Chondrocyte (in vitro differentiated cells): Measurements from ENCODE around the gene ACTC1. TPM values are rescaled to one million over a fixed set of nuclear protein-coding genes. Genes with fewer than 3 reads are reported as not detected.

Experiments
- DNase-seq: peaks from one replicate; pipeline ENCODE4 v3.0.0; 2021; ENCODE audit warnings: mixed read lengths, low spot score
- H3K27ac Mint-ChIP-seq: one replicate; pipeline ENCODE4 v1.8.0; 2021; ENCODE audit warnings: mild to moderate bottlenecking, moderate library complexity, mixed read lengths; ENCODE audit not compliant: unreplicated experiment
- H3K27me3 Mint-ChIP-seq: 2 replicates; pipeline ENCODE4 v1.8.0; 2021; ENCODE audit warnings: low read depth, mixed read lengths
- H3K36me3 Mint-ChIP-seq: 2 replicates; pipeline ENCODE4 v1.8.0; 2021; ENCODE audit warnings: low read depth, mixed read lengths
- H3K4me1 Mint-ChIP-seq: 2 replicates; pipeline ENCODE4 v1.8.0; 2021; ENCODE audit warnings: low read depth, mild to moderate bottlenecking, mixed read lengths
- H3K4me3 Mint-ChIP-seq: one replicate; pipeline ENCODE4 v1.8.0; 2021; ENCODE audit warnings: mild to moderate bottlenecking, moderate library complexity, mixed read lengths; ENCODE audit not compliant: unreplicated experiment
- H3K9me3 Mint-ChIP-seq: 2 replicates; pipeline ENCODE4 v1.8.0; 2021; ENCODE audit warnings: low read depth, mixed read lengths
- total RNA-seq: library from RNA; stranded (reverse); gene quantifications from 3 replicates; pipeline ENCODE4 v1.2.1, GENCODE V29; 2021
- TF ChIP-seq, protein P1 (sequence below): fragments of 200-600 bp; sonication (generic); IDR thresholded peaks from 2 replicates; pipeline ENCODE4 v1.5.0; 2021; ENCODE audit warnings: antibody characterized with exemption, mild to moderate bottlenecking, moderate library complexity

The ACTC1 gene
- total RNA-seq, 1 donor from 2014 or later = 6.2 TPM

GRCh38 chr15:34769711-34770110, 25.6 kb downstream of the ACTC1 start:
- H3K4me1 Mint-ChIP-seq = no peaks in the 10 kb centered on the region

GRCh38 chr15:34768530-34768929, 26.8 kb downstream of the ACTC1 start:
- TF ChIP-seq, protein P1, sequence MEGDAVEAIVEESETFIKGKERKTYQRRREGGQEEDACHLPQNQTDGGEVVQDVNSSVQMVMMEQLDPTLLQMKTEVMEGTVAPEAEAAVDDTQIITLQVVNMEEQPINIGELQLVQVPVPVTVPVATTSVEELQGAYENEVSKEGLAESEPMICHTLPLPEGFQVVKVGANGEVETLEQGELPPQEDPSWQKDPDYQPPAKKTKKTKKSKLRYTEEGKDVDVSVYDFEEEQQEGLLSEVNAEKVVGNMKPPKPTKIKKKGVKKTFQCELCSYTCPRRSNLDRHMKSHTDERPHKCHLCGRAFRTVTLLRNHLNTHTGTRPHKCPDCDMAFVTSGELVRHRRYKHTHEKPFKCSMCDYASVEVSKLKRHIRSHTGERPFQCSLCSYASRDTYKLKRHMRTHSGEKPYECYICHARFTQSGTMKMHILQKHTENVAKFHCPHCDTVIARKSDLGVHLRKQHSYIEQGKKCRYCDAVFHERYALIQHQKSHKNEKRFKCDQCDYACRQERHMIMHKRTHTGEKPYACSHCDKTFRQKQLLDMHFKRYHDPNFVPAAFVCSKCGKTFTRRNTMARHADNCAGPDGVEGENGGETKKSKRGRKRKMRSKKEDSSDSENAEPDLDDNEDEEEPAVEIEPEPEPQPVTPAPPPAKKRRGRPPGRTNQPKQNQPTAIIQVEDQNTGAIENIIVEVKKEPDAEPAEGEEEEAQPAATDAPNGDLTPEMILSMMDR = no peak
- Mint-ChIP-seq H3K36me3 (no peaks in the 10 kb centered on the region), H3K27ac (no peak overlapping the region), H3K4me3 (no peak overlapping the region), H3K4me1 (no peaks in the 10 kb centered on the region), H3K27me3 (peaks cover 41% of the 10 kb centered on the region), H3K9me3 (no peaks in the 10 kb centered on the region)
- no peak for DNase-seq

More at GRCh38 chr15:34769711-34770110, 25.6 kb downstream of the ACTC1 start:
- Mint-ChIP-seq H3K36me3 (no peaks in the 10 kb centered on the region), H3K4me3 (no peak overlapping the region), H3K27me3 (peaks cover 40% of the 10 kb centered on the region), H3K9me3 (no peaks in the 10 kb centered on the region), H3K27ac (no peak overlapping the region)
- TF ChIP-seq, protein P1 = no peak
- no peak for DNase-seq

GRCh38 chr15:34765741-34766140, 29.6 kb downstream of the ACTC1 start:
- Mint-ChIP-seq H3K4me3 (no peak overlapping the region), H3K27me3 (peaks cover 34% of the 10 kb centered on the region), H3K27ac (no peak overlapping the region), H3K4me1 (no peaks in the 10 kb centered on the region), H3K9me3 (no peaks in the 10 kb centered on the region), H3K36me3 (no peaks in the 10 kb centered on the region)
- DNase-seq = no peak
- TF ChIP-seq, protein P1 = no peak

GRCh38 chr15:34760909-34761308, 34.4 kb downstream of the ACTC1 start:
- H3K27ac Mint-ChIP-seq = no peak overlapping the region
- no peaks in the 10 kb centered on the region for H3K36me3 Mint-ChIP-seq
- TF ChIP-seq, protein P1 = no peak
- no peaks in the 10 kb centered on the region for H3K4me1 Mint-ChIP-seq
- H3K9me3 Mint-ChIP-seq = no peaks in the 10 kb centered on the region
- H3K27me3 Mint-ChIP-seq = peaks cover 57% of the 10 kb centered on the region
- no peak for DNase-seq
- no peak overlapping the region for H3K4me3 Mint-ChIP-seq

DNA sequence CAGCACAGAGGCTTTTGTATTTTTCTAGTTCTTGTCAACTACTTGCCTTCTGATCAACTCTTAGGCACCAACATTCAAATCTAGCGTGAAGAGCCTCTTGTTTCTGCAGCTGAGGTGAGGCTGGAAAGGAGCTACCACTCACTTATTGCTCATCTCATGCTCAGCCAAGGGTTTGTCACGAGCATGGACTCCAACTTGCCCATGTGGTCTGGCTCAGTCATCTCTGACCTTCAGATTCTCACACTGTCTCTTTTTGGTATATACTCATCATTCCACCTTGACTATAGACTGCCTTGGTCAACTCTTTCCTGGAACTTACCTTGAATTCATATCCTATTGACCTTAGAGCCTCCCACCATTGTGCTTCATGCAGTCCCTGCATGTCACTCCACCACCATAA, 35.4 kb downstream of the ACTC1 start:
- DNase-seq = no peak
- no peaks in the 10 kb centered on the region for H3K36me3 Mint-ChIP-seq
- peaks cover 65% of the 10 kb centered on the region for H3K27me3 Mint-ChIP-seq

More for the DNA sequence above, 35.4 kb downstream of the ACTC1 start:
- H3K4me3 Mint-ChIP-seq = no peak overlapping the region
- H3K27ac Mint-ChIP-seq = no peak overlapping the region
- TF ChIP-seq, protein P1 = no peak
- H3K4me1 Mint-ChIP-seq = peaks cover 2% of the 10 kb centered on the region
- no peaks in the 10 kb centered on the region for H3K9me3 Mint-ChIP-seq
